Astrocyte of the hippocampus (primary cell): ENCODE results near the gene TAF1A.
"Not testable (repeated sequence)": the region's sequence is repeated elsewhere in the genome, so short reads cannot be mapped to it uniquely, and the experiment has no call there.

Source experiments
- DNase-seq: peaks from one replicate; pipeline ENCODE4 v3.0.0; 2011; ENCODE audit warnings: low read depth, low spot score

Gene TAF1A

GRCh38 chr1:222589462-222590302 lies at the start of gene TAF1A:
Gene TAF1A (minus strand): TSS chr1:222589933.
- DNase-seq = peak; percentile 90

GRCh38 chr1:222634180-222635013 lies 44.7 kb upstream of the TAF1A start:
- DNase-seq = peak; percentile 92

- no peak for DNase-seq
Measured at GRCh38 chr1:222632749-222633148, 43.0 kb upstream of the TAF1A start.

GRCh38 chr1:222631611-222632208 lies 42.0 kb upstream of the TAF1A start:
- DNase-seq = peak; percentile 4

- DNase-seq = peak; percentile 36
Measured at GRCh38 chr1:222629921-222630535, 40.3 kb upstream of the TAF1A start.

- DNase-seq = peak; percentile 35
Measured at GRCh38 chr1:222627232-222627631, 37.5 kb upstream of the TAF1A start.

- no peak for DNase-seq
Measured at GRCh38 chr1:222624214-222624613, 34.5 kb upstream of the TAF1A start.

GRCh38 chr1:222623458-222623857 lies 33.7 kb upstream of the TAF1A start:
- no peak for DNase-seq

GRCh38 chr1:222622765-222623164 lies 33.0 kb upstream of the TAF1A start:
- DNase-seq = no peak

- DNase-seq = no peak
Measured at GRCh38 chr1:222620566-222620965, 30.8 kb upstream of the TAF1A start.

- peak; percentile 59 for DNase-seq
Measured at GRCh38 chr1:222618880-222619596, 29.3 kb upstream of the TAF1A start.

- DNase-seq = peak; percentile 53
Measured at GRCh38 chr1:222618001-222618879, 28.5 kb upstream of the TAF1A start, which contains the start of gene MIA3. Gene MIA3 (plus strand): TSS chr1:222618097. CDS start chr1:222618111, 14 bp downstream.

GRCh38 chr1:222617367-222617951 lies 27.7 kb upstream of the TAF1A start:
- peak; percentile 98 for DNase-seq

- DNase-seq = peak; percentile 38
Measured at GRCh38 chr1:222616525-222616924, 26.8 kb upstream of the TAF1A start.

GRCh38 chr1:222613627-222614026 lies 23.9 kb upstream of the TAF1A start:
- DNase-seq = no peak

GRCh38 chr1:222610728-222611127 lies 21.0 kb upstream of the TAF1A start:
- no peak for DNase-seq

- not testable (repeated sequence) for DNase-seq
Measured at GRCh38 chr1:222609111-222609510, 19.4 kb upstream of the TAF1A start.

- no peak for DNase-seq
Measured at GRCh38 chr1:222606757-222607156, 17.0 kb upstream of the TAF1A start.

- no peak for DNase-seq
Measured at GRCh38 chr1:222601257-222601656, 11.5 kb upstream of the TAF1A start.

- no peak for DNase-seq
Measured at GRCh38 chr1:222600281-222600680, 10.5 kb upstream of the TAF1A start.
